Activated CD8-positive, alpha-beta T cell treated with anti-CD3 and anti-CD28 coated beads for 36 hours (primary cell): Measurements from ENCODE around the gene C1orf167. TPM values are rescaled to one million over a fixed set of nuclear protein-coding genes. Genes with fewer than 3 reads are reported as not detected.

Experiments used
- ATAC-seq: fragments of 200-7000 bp; cut with Tn5 transposase; one replicate; pipeline ENCODE4 v1.10.0; 2021; ENCODE audit warnings: mild to moderate bottlenecking, moderate library complexity
- CTCF ChIA-PET: fragments of 350-600 bp; sonication (Branson Sonifier 250); formaldehyde crosslinking; loops from one replicate; lab custom pipeline; 2021; ENCODE audit warnings: antibody characterized with exemption; lab: Charles Lee
- POLR2A ChIA-PET: fragments of 350-600 bp; sonication (Branson Sonifier 250); formaldehyde crosslinking; loops from one replicate; lab custom pipeline; 2021; ENCODE audit warnings: antibody characterized with exemption; lab: Charles Lee
- DNase-seq: peaks from one replicate; pipeline ENCODE4 v3.0.0-alpha.2; 2020
- H3K27ac Mint-ChIP-seq: one replicate; pipeline ENCODE4 v1.8.0; 2021; ENCODE audit warnings: mild to moderate bottlenecking, mixed read lengths
- H3K27me3 Mint-ChIP-seq: one replicate; pipeline ENCODE4 v1.8.0; 2021; ENCODE audit warnings: mixed read lengths
- H3K36me3 Mint-ChIP-seq: one replicate; pipeline ENCODE4 v1.8.0; 2021; ENCODE audit warnings: low read depth, mixed read lengths
- H3K4me1 Mint-ChIP-seq: one replicate; pipeline ENCODE4 v1.8.0; 2021; ENCODE audit warnings: low read depth, mixed read lengths
- H3K4me3 Mint-ChIP-seq: one replicate; pipeline ENCODE4 v1.8.0; 2021; ENCODE audit warnings: mild to moderate bottlenecking, moderate library complexity, mixed read lengths
- H3K9me3 Mint-ChIP-seq: one replicate; pipeline ENCODE4 v1.8.0; 2021; ENCODE audit warnings: mixed read lengths
- CTCF ChIP-seq: fragments of 200-600 bp; IDR thresholded peaks from one replicate; pipeline ENCODE4 v1.8.0; 2022; ENCODE audit warnings: antibody characterized with exemption, mild to moderate bottlenecking
- intact Hi-C: fragments of 100-400 bp; cut with micrococcal nuclease; formaldehyde crosslinking; loops from one replicate; pipeline ENCODE4 v1.10.0; 2022
- total RNA-seq, 2 experiments: library from RNA; stranded (reverse); gene quantifications; one replicate each; pipeline ENCODE4 v1.2.3, GENCODE V29; 2021

Gene C1orf167
- total RNA-seq, 2 experiments from 2014 or later = not detected

- H3K4me3 Mint-ChIP-seq = no peak overlapping the region
- intact Hi-C loops = no loop called here
- POLR2A ChIA-PET = interaction anchor here (1.0 kb wide), 2 partner anchors 41 to 146 kb away, joined by 3 to 4 read pairs; no protein-coding TSS in a partner anchor
- CTCF ChIA-PET = no interaction called here
- H3K27me3 Mint-ChIP-seq = peaks cover 12% of the 10 kb centered on the region
- H3K36me3 Mint-ChIP-seq = no peaks in the 10 kb centered on the region
- peaks cover 4% of the 10 kb centered on the region for H3K4me1 Mint-ChIP-seq
- TF ChIP-seq CTCF = no peak
- no peak overlapping the region for H3K27ac Mint-ChIP-seq
- no peaks in the 10 kb centered on the region for H3K9me3 Mint-ChIP-seq
- no peak for DNase-seq
- no peak for ATAC-seq
These were observed 2.1 kb downstream of the C1orf167 start for GRCh38 chr1:11764115-11764514.

GRCh38 chr1:11764519-11764918, 2.5 kb downstream of the C1orf167 start:
- CTCF ChIA-PET = interaction anchor here (1.2 to 1.5 kb wide), 2 partner anchors 15 to 21 kb away, joined by 3 to 4 read pairs; no protein-coding TSS in a partner anchor
- no peak for TF ChIP-seq CTCF

GRCh38 chr1:11765661-11766428, 3.9 kb downstream of the C1orf167 start:
- no peak for ATAC-seq
- peaks cover 4% of the 10 kb centered on the region for H3K4me1 Mint-ChIP-seq
- CTCF ChIA-PET = interaction anchor here (1.2 to 1.5 kb wide), 3 partner anchors 16 to 102 kb away, joined by 3 to 5 read pairs (median 4); partner anchors contain the start of gene FBXO6
- intact Hi-C loops = no loop called here
- H3K4me3 Mint-ChIP-seq = no peak overlapping the region
- no peak for DNase-seq
- POLR2A ChIA-PET = interaction anchor here (0.7 to 1.7 kb wide), 2 partner anchors 142 to 144 kb away, joined by 3 to 4 read pairs; no protein-coding TSS in a partner anchor
- H3K9me3 Mint-ChIP-seq = no peaks in the 10 kb centered on the region
- TF ChIP-seq CTCF = no peak
- no peak overlapping the region for H3K27ac Mint-ChIP-seq
- H3K36me3 Mint-ChIP-seq = no peaks in the 10 kb centered on the region
- H3K27me3 Mint-ChIP-seq = peaks cover 12% of the 10 kb centered on the region

More at GRCh38 chr1:11764519-11764918, 2.5 kb downstream of the C1orf167 start:
- peaks cover 4% of the 10 kb centered on the region for H3K4me1 Mint-ChIP-seq
- peaks cover 12% of the 10 kb centered on the region for H3K27me3 Mint-ChIP-seq
- H3K4me3 Mint-ChIP-seq = no peak overlapping the region
- no peak overlapping the region for H3K27ac Mint-ChIP-seq
- no peaks in the 10 kb centered on the region for H3K9me3 Mint-ChIP-seq
- intact Hi-C loops = no loop called here
- POLR2A ChIA-PET = interaction anchor here (1.0 to 1.7 kb wide), 2 partner anchors 145 kb away, joined by 4 read pairs; no protein-coding TSS in a partner anchor
- H3K36me3 Mint-ChIP-seq = no peaks in the 10 kb centered on the region
- no peak for ATAC-seq
- DNase-seq = no peak

GRCh38 chr1:11766429-11766776, 4.4 kb downstream of the C1orf167 start:
- ATAC-seq (no peak), DNase-seq (no peak)
- Mint-ChIP-seq H3K9me3 (no peaks in the 10 kb centered on the region), H3K4me1 (peaks cover 4% of the 10 kb centered on the region), H3K27me3 (peaks cover 10% of the 10 kb centered on the region), H3K36me3 (no peaks in the 10 kb centered on the region), H3K4me3 (no peak overlapping the region), H3K27ac (no peak overlapping the region)
- ChIA-PET POLR2A (interaction anchor here (0.7 to 1.7 kb wide), 2 partner anchors 142 to 144 kb away, joined by 3 to 4 read pairs; no protein-coding TSS in a partner anchor), CTCF (interaction anchor here (1.4 kb wide), 1 partner anchor 102 kb away, joined by 5 read pairs; the partner anchor contains the start of gene FBXO6)
- intact Hi-C loops = no loop called here
- TF ChIP-seq CTCF = no peak
